Measurements from ENCODE around the gene CLHC1. TPM values are rescaled to one million over a fixed set of nuclear protein-coding genes. Genes with fewer than 3 reads are reported as not detected.

CLHC1 gene
- total and polyA plus RNA-seq, 10 of the 15 experiments (the other 5 are each of a cell fraction or from before 2014, with no cell fraction given): 2.6 to 6.8 (median 4.7) TPM

- no peak for DNase-seq (ENCODE audit: low read depth, low spot score)
Measured at GRCh38 chr2:55140316-55141219, 91.5 kb downstream of the CLHC1 start.

More at GRCh38 chr2:55140316-55141219, 91.5 kb downstream of the CLHC1 start:
- no peak for ATAC-seq
- ChIA-PET CTCF (interaction anchor here (0.7 kb wide), 2 partner anchors 92 to 184 kb away, joined by 3 read pairs; no protein-coding TSS in a partner anchor), SMC1A (ENCODE audit: uncharacterized antibody, unreplicated experiment) (interaction anchor here (1.0 kb wide), 1 partner anchor 13 kb away, joined by 4 read pairs; no protein-coding TSS in a partner anchor), POLR2A (no interaction called here), RAD21 (ENCODE audit: unreplicated experiment) (no interaction called here)
- Histone ChIP-seq H3K4me1 (ENCODE audit: control insufficient read depth, insufficient read depth, low read length) (peaks cover 3% of the 10 kb centered on the region; the same call in 1 of the 2 replicates), H3K27ac (ENCODE audit: control insufficient read depth, insufficient read depth) (no peak overlapping the region), H3K36me3 (ENCODE audit: control insufficient read depth in 2 of 2, insufficient read depth in 2 of 2, low read length in 1 of 2) (no peaks in the 10 kb centered on the region), H3K27me3 (replicated peaks in 1 of 2; ENCODE audit: control insufficient read depth in 2 of 2, insufficient read depth in 2 of 2, low read length in 1 of 2) (no peaks in the 10 kb centered on the region), H2AFZ (ENCODE audit: control insufficient read depth, low read depth, low read length) (no peak overlapping the region), H3K9ac (ENCODE audit: control insufficient read depth, insufficient read depth, low read length) (no peak overlapping the region), H4K20me1 (ENCODE audit: control insufficient read depth, insufficient read depth) (no peaks in the 10 kb centered on the region), H3K4me3 (no peak overlapping the region), H3K79me2 (ENCODE audit: control insufficient read depth, insufficient read depth, low read length) (no peaks in the 10 kb centered on the region), H3K9me3 (replicated peaks; ENCODE audit: control insufficient read depth, insufficient read depth, low read length) (no peaks in the 10 kb centered on the region), H3K4me2 (ENCODE audit: control insufficient read depth, insufficient read depth) (no peak overlapping the region)
- intact Hi-C loops (cut with micrococcal nuclease; ENCODE audit: unreplicated experiment): no loop called here
- no peak for TF ChIP-seq CEBPZ (IDR thresholded peaks at IDR 0.05; ENCODE audit: low read depth, low read length)
- TF ChIP-seq SPI1 (IDR thresholded peaks at IDR 0.05; ENCODE audit: borderline replicate concordance, insufficient read depth, low read depth, low read length): no peak
- TF ChIP-seq ZBTB33 (IDR thresholded peaks at IDR 0.05): no peak
- TF ChIP-seq RELB (IDR thresholded peaks at IDR 0.05; ENCODE audit: low read depth): no peak
- no peak for TF ChIP-seq ZNF207 (IDR thresholded peaks at IDR 0.05; ENCODE audit: borderline replicate concordance)
- no peak for TF ChIP-seq POLR2AphosphoS5 (IDR thresholded peaks at IDR 0.05; ENCODE audit: low read length)
- no peak for FAIRE-seq
- 82% methylated on average over 8 of the region's 8 CpGs for WGBS (ENCODE audit: insufficient coverage, insufficient replicate concordance, low lambda C conversion rate, missing lambda C conversion rate)
- in situ Hi-C loops (cut with MboI): no loop called here
- BruUV-seq (replicated peaks): no TSS peak
